GM18526 (cell line): ENCODE measurements around the gene NEBL.

Source experiments
- POLR2A ChIP-seq: IDR thresholded peaks from 3 replicates; pipeline ENCODE4 v1.6.1; 2011; ENCODE audit not compliant: insufficient read length; ENCODE audit errors: extremely low read depth

NEBL gene

DNA sequence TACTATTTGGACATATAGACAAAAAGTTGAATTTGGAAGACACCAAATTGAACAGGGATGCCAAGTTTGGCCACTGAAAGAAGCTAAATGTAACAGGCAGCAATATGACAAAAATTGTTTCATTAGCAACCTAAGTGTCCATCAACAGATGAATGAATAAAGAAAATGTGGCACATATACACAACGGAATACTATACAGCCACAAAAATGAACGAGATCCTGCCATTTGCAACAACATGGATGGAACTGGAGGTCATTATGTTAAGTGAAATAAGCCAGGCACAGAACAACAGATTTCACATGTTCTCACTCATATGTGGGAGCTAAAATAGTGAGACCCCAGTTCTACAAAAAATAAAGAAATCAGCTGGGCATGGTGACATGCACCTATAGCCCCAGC, 43.8 kb downstream of the NEBL start:
- no peak for TF ChIP-seq POLR2A

DNA sequence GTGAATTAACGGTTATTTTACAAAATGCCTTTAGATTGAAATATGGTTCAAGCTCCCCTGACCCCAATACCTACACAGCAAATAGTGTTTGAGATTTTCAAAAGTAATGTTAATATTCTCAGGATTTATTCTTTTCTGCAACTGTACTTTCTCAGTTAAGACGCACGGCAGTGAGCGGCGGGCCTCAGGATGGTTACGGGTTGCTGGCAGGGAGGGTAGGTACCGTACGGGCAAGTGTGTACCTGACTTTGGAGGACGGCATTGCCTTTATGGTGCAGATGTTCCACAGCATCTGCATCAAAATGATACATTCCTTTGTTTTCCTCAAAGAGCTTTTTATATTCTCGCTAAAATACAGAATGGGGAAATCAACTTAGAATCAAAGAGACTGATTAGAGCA, 44.8 kb downstream of the NEBL start:
- TF ChIP-seq POLR2A = no peak

DNA sequence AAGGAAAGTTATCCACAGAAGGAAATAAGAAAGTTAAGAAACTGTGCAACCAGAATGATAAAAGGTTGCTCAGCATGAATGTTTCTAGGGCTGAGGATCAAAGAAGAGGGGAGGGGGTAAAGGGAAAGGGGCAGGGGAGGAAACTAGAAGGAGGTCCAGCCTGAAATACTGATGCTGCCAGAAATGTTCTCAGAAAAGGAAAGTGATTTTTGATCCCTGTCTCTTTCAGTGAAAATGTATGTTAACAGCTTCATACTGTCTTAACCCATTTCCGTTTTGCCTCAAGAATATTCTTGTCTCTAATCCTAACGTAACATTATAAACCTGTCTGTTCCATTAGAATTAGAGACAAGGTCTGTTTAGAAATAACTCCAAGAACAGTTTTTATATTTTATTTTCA, 49.6 kb downstream of the NEBL start:
- TF ChIP-seq POLR2A = no peak

DNA sequence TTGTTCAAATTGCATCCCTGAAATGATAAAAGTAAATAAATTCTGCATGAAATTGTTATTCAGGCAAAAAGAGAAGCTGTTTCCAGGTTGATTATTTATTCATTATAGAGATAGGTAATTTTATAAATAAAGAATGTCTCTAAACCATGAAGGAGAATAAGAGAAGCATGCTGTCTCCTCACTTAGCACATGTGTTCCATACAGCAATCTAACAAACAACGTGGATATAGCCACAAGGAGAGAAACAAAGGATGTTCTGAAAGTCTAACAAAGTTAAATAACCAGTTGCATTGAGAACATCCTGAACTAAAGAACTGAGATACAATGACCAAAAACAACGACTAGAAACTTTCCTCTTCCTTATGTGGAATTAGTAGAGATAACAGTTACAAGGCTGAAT, 50.8 kb downstream of the NEBL start:
- no peak for TF ChIP-seq POLR2A

DNA sequence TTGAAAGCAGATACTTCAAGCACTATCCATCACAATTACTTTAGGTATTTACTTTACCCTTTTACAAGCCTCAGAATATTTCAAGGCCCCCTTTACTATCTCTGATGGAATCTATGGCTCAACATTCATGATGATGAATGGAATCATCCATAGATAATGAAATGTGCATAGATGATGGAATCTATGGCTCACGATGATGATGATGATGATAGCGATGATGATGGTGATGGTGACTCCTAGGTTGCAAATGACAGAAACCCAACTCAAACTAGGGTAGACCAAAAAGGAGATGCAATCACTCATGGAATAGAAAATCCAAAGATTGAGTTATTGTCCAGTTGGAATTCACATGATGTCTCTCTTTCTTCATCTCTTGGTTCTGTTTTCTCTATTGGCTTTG, 55.7 kb downstream of the NEBL start:
- TF ChIP-seq POLR2A = no peak

DNA sequence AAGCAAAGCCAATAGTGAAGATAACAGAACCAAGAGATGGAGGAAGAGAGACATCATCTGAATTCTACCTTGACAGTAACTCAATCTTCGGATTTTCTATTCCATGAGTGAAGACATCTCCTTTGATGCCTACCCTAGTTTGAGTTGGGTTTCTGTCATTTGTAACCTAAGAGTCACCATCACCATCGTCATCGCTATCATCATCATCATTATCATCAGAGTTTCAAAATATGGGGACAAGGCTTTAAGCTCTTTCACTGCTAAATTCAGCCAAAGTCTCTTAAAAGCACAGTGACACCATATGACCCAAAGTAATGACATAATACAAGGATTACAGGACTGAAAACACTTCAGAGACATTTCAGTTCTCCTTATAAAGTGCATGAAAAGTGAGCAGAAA, 57.2 kb downstream of the NEBL start:
- TF ChIP-seq POLR2A = no peak

DNA sequence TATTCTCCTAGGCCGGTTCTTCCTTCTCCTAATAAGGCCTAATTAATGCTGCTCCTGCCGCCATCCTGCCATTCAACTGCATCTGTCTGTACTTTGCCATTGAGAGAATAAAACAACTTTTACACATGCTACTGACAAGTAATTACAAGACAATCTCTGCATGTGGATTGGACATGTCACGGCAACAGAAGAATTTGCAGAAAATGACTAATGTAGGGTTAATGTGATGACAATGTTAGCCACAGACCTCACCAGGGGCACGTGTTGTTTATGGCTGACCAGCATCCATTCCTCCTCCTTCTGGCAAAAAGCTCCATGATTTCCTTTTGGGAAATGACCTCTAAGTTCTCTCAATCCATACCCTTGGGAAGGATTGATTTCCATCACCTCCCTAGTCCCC, 58.0 kb downstream of the NEBL start:
- TF ChIP-seq POLR2A = no peak

DNA sequence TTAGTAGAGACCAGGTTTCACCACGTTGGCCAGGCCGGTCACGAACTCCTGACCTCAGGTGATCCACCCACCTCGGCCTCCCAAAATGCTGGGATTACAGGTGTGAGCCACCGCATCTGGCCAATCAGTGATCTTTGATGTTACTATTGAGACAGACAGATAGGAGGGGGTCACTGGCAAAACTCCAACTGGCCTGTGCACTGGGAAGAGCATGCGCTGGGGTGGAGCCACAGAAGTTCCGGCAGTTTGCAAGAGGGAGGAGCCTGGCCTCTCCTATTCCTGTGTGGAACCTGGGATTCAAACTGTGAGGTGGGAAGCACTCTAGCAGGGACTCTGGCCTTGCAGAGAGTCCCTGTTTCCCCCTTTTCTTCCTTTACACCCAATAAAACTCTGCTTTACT, 60.7 kb downstream of the NEBL start:
- TF ChIP-seq POLR2A = no peak

DNA sequence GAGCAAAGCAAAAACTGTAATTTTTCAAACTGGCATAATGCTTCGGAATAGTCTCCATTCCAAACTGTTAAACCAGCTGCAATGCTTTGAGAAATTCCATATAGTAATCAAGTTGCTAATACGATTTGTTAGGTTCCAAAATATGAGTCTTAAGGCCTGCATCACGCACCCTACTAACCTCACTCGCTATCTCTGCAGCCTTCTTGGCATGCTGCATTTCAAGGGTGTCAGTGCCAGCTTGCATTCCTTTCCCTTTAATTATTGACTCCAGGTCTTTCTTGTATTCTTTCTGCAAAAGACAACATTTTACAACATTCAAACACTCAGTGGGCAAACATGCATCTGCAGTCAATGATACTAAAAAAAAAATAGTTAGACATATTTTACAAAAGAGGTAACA, 61.8 kb downstream of the NEBL start:
- TF ChIP-seq POLR2A = no peak

DNA sequence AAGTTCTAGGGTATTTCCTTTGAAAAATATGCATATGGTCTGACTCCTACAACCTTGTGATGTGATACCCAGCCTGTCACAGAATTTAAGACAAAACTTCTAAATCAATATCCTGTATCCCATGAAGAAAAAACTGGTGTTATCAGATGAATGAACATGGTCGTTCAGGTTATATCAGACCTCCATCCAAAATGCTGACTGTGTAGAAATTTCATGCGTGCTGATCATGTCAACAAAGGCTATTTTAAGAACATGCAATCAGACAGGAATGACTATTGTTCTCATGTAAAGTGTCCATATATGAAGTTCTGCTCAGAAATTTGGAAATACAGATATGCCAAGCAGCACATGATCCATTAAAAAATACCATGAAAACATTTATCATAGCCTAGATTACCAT, 62.3 kb downstream of the NEBL start:
- TF ChIP-seq POLR2A = no peak

DNA sequence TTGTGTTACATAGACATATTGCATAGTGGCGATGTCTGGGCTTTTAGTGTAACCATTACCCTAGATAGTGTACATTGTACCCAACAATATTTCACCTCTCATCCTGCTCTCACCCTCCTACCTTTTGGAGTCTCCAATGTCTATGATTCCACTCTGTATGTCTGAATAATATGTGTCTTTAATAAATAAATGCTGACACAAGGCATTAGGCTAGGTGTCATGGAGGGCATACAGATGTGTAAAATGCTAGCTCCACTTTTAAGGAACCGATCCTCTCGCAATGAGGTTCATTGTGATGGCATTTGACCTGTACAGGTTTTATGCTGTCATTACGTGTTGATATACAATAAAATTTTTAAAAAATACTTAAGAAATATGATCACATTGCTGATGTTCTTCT, 74.3 kb downstream of the NEBL start:
- no peak for TF ChIP-seq POLR2A

DNA sequence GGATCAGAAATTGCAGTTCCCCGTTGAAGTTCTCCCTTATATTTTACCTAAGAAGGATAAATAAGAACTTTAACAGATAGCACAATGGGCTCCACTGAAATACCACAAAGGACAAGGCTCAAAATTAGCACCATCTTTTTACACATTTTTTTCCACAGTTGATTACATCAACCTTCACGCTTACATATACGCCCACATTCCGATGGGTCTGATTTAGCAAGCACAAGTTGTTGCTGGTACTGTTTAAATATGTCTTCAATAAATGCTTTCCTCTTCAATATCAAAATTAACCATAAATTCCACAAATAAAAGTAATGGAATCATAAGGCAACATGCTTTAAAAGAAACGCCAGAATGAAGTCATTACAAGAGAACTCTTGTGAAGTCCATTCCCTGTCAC, 79.5 kb downstream of the NEBL start:
- no peak for TF ChIP-seq POLR2A

DNA sequence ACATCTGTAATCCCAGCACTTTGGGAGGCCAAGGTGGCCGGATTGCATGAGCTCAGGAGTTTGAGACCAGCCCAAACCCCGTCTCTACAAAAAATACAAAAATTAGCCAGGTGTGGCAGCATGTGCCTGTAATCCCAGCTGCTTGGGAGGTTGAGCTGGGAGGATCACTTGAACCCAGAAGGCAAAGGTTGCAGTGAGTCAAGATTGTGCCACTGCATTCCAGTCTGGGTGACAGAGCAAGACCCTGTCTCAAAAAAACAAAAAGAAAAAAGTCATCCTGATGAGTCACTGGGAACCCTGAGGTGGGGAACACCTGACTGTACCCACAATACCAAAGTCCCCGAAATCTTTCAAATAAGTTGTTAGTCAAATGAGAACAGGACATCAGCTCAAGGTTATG, 80.0 kb downstream of the NEBL start:
- no peak for TF ChIP-seq POLR2A

DNA sequence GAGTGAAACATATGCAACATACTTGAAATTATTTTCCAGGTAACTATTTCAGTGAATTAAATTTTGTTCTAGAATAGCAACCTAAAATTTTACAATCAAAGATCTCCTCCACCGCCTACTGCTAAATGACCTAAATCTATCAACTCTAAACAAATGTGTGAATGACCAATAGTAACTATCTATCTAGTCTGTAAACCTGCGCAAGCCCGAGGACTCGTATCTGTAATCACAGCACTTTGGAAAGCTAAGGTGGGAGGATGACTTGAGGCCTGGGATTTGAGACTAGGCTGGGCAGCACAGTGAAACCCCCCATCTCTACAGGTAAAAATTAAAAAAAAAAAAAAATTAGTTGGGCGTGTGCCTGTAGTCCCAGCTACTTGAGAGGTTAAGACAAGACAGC, 83.0 kb downstream of the NEBL start:
- no peak for TF ChIP-seq POLR2A

DNA sequence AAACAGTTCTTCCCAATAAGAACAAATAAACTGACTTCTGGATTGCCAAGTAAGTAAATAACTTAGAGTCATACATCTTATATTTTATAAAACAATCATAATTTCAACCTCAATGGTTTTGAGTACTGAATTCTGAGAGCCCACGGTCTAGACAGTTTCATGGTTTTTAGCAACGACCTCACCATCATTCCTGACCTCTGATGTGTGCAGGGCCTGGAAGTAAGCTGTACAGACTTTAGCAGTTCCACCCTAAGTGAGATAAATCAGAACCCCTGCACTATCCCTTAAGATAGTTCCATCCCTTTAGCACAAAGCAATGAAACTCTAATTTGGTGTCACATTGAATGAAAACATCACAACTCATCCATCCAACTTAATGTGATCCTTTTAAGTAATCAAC, 86.0 kb downstream of the NEBL start:
- no peak for TF ChIP-seq POLR2A

DNA sequence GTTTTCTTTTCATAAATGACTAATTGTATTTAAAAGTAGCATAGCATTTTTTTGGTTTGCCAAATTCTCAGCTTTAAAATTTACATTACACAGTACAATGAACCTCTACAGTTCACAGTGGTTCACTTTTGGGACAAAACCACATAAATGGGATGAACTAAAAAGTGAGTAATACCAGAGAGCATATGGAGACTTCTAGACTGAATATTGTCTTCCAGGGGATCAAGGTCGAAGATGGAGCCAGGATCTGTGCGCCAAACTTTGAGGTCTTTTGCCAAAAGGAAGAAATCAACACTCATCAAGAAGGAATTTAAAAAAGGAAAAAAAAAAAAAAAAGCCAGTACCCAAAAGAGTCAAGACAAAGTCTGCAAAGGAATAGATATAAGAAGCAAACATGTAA, 87.5 kb downstream of the NEBL start:
- TF ChIP-seq POLR2A = no peak

DNA sequence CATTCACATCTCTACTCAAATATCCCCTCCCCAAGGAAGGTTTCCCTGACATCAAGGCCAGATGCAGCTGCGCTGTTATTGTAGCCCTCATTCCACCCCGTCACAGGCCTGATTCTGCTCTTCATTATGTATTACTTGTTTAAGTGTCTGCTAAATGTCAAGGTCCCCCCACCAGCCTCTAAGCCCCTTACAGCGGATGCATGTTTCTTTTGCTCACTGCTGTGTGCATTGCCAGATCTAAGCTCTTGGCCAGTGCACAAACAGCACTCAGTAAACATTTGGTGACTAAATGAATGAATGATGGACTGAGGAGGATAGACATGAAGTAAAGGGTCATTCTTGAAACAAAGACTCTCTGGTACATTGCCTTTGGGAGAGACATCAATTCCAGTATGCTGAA, 90.6 kb downstream of the NEBL start:
- TF ChIP-seq POLR2A = no peak

DNA sequence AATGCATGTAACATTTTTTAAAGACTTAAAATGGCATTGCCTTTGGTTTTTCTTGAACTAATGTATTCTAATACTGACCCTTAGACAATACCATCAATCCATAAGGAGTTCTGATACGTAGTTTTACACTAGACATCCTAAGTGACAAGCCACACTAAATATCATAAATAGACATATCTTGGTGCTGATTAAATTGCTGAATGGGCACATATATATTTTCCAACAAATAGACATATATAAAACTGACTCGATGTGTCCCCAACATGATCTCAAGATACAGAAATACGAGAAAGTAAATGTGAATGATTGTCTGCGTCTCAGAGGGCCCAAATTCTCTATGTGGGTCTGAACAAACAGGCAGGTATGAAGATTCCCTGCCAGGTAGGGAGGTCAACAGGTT, 99.8 kb downstream of the NEBL start:
- TF ChIP-seq POLR2A = no peak
